GM19372 (cell line): Measurements from ENCODE around the gene FJX1.

ENCODE experiments used
- ATAC-seq: cut with Tn5 transposase; IDR thresholded peaks from one replicate; pipeline ENCODE4 v1.9.1; 2021; ENCODE audit warnings: mild to moderate bottlenecking, low read depth, moderate library complexity; ENCODE audit not compliant: unreplicated experiment

Gene FJX1

GRCh38 chr11:35602979-35603378 is 15.3 kb upstream of the FJX1 start:
- ATAC-seq = no peak

- no peak for ATAC-seq
Measured at GRCh38 chr11:35605706-35606105, 12.6 kb upstream of the FJX1 start.

- ATAC-seq = no peak
Measured at GRCh38 chr11:35606206-35606605, 12.1 kb upstream of the FJX1 start.

- ATAC-seq = no peak
Measured at GRCh38 chr11:35608502-35608901, 9.8 kb upstream of the FJX1 start.

GRCh38 chr11:35609656-35610055 is 8.6 kb upstream of the FJX1 start:
- no peak for ATAC-seq

- no peak for ATAC-seq
Measured at GRCh38 chr11:35610631-35611030, 7.6 kb upstream of the FJX1 start.

- ATAC-seq = no peak
Measured at GRCh38 chr11:35611741-35612140, 6.5 kb upstream of the FJX1 start.

GRCh38 chr11:35614939-35615569 is 3.2 kb upstream of the FJX1 start:
- ATAC-seq = no peak

GRCh38 chr11:35615921-35616900 is 2.0 kb upstream of the FJX1 start:
- ATAC-seq = no peak

GRCh38 chr11:35617316-35617686 is 959 bp upstream of the FJX1 start:
- ATAC-seq = no peak

- ATAC-seq = peak; percentile 38
Measured at GRCh38 chr11:35618497-35619115, 346 bp downstream of the FJX1 start.

- peak; percentile 32 for ATAC-seq
Measured at GRCh38 chr11:35619116-35619854, 1.0 kb downstream of the FJX1 start.

- ATAC-seq = no peak
Measured at GRCh38 chr11:35619855-35620640, 1.8 kb downstream of the FJX1 start.

- no peak for ATAC-seq
Measured at GRCh38 chr11:35620795-35621194, 2.5 kb downstream of the FJX1 start.

GRCh38 chr11:35621620-35622019 is 3.4 kb downstream of the FJX1 start:
- no peak for ATAC-seq

GRCh38 chr11:35622070-35622469 is 3.8 kb downstream of the FJX1 start:
- no peak for ATAC-seq

- no peak for ATAC-seq
Measured at GRCh38 chr11:35623621-35624168, 5.4 kb downstream of the FJX1 start.

- ATAC-seq = no peak
Measured at GRCh38 chr11:35624316-35624715, 6.1 kb downstream of the FJX1 start.

GRCh38 chr11:35624781-35625180 is 6.5 kb downstream of the FJX1 start:
- no peak for ATAC-seq

- no peak for ATAC-seq
Measured at GRCh38 chr11:35626501-35626900, 8.2 kb downstream of the FJX1 start.
